Esophagus muscularis mucosa (tissue), 4 donors: ENCODE results near the gene C2CD4D. TPM values are rescaled to one million over a fixed set of nuclear protein-coding genes. Genes with fewer than 3 reads are reported as not detected.
A peak's percentile ranks its signal among the peaks of the same experiment; 100 is the strongest.

Experiments used
- DNase-seq: peaks from one replicate; pipeline ENCODE4 v3.0.0-alpha.2; 2017; ENCODE audit errors: extremely low spot score
- H3K27ac ChIP-seq, 4 donors: fragments of 200-600 bp; sonication (generic); replicated peaks in 1 of 4; 1 replicate in 3 of 4; 2 replicates in 1 of 4; pipeline ENCODE4 v1.5.1; 2016 to 2019; ENCODE audit warnings: mild to moderate bottlenecking in 1 of 4
- H3K27me3 ChIP-seq, 4 donors: fragments of 200-600 bp; sonication (generic); one replicate each; pipeline versions ENCODE4 v1.5.1 to v1.6.0; 2016 to 2019
- H3K36me3 ChIP-seq, 4 donors: fragments of 200-600 bp; sonication (generic); one replicate each; pipeline ENCODE4 v1.5.1; 2016 to 2019
- H3K4me1 ChIP-seq, 4 donors: fragments of 200-600 bp; sonication (generic); one replicate each; pipeline ENCODE4 v1.5.1; 2016 to 2019
- H3K4me3 ChIP-seq, 4 donors: fragments of 200-600 bp; sonication (generic); 1 replicate in 2 of 4; 2 replicates in 2 of 4; pipeline ENCODE4 v1.5.1; 2016 to 2019; ENCODE audit warnings: mild to moderate bottlenecking in 4 of 4, moderate library complexity in 1 of 4
- H3K9me3 ChIP-seq, 4 donors: fragments of 200-600 bp; sonication (generic); 1 replicate in 3 of 4; 2 replicates in 1 of 4; pipeline ENCODE4 v1.5.1; 2016 to 2019
- CTCF ChIP-seq, 3 experiments: fragments of 200-600 bp in 2 of 3; fragments of 450-650 bp in 1 of 3; sonication (generic) in 2 of 3; IDR thresholded peaks; one replicate each; pipeline ENCODE4 v1.5.1; 2017 to 2019; ENCODE audit warnings: antibody characterized with exemption in 3 of 3, mild to moderate bottlenecking in 2 of 3, moderate library complexity in 1 of 3
- EP300 ChIP-seq: sonication (generic); formaldehyde crosslinking; IDR thresholded peaks from one replicate; pipeline ENCODE4 v1.6.1; 2017; ENCODE audit warnings: antibody characterized with exemption
- POLR2A ChIP-seq: fragments of 450-650 bp; IDR thresholded peaks from one replicate; pipeline ENCODE4 v1.6.1; 2017; ENCODE audit warnings: antibody characterized with exemption, moderate library complexity, mild to moderate bottlenecking, low read depth
- POLR2AphosphoS5 ChIP-seq, 2 donors: sonication (generic); formaldehyde crosslinking; IDR thresholded peaks; one replicate each; pipeline ENCODE4 v1.6.1; 2017; ENCODE audit warnings: antibody characterized with exemption in 2 of 2
- WGBS: methylation state at CpG from one replicate; pipeline ENCODE4 v1.1.5; 2018; 5-methylcytosine and 5-hydroxymethylcytosine counted together
- intact Hi-C: fragments of 100-400 bp; cut with DNase I; formaldehyde crosslinking; loops from one replicate; pipeline ENCODE4 v1.15.1; 2023
- total RNA-seq, 4 donors: library from RNA; depleted of rRNA; stranded (reverse); fragments of >200 nt; gene quantifications; one replicate each; pipeline versions ENCODE4 v1.1.0 to v1.2.1, GENCODE V29; 2016

Gene C2CD4D
- total RNA-seq, 4 donors from 2014 or later, result not detected

GRCh38 chr1:151831256-151831591 is 8.4 kb downstream of the C2CD4D start:
- Histone ChIP-seq H3K9me3 (no peaks in the 10 kb centered on the region), H3K36me3 (no peaks in the 10 kb centered on the region), H3K4me1 (peaks cover 13 to 25% (median 21%) of the 10 kb centered on the region in 4 donors), H3K27me3 (peaks cover 0 to 36% (median 3%) of the 10 kb centered on the region in 4 donors), H3K4me3 (peak overlapping the region in 1 of 4 donors; percentile 20), H3K27ac (no peak overlapping the region)
- DNase-seq, result no peak
- WGBS, result 87% methylated on average over 4 of the region's 4 CpGs
- TF ChIP-seq POLR2A (no peak), POLR2AphosphoS5 (IDR thresholded peaks at IDR 0.05) (no peak), CTCF (IDR thresholded peaks at IDR 0.05) (no peak), EP300 (no peak)
- intact Hi-C loops, result loop anchor here (10.0 kb wide), 1 partner anchor 66 kb away; the partner anchor contains the start of gene MRPL9

- WGBS, result 35% methylated on average over 6 of the region's 6 CpGs
- peaks cover 0 to 32% (median 0%) of the 10 kb centered on the region in 4 donors for H3K27me3 ChIP-seq
- TF ChIP-seq POLR2AphosphoS5 (IDR thresholded peaks at IDR 0.05) (no peak), CTCF (IDR thresholded peaks at IDR 0.05) (no peak), POLR2A (no peak), EP300 (no peak)
- DNase-seq, result no peak
- no peaks in the 10 kb centered on the region for H3K36me3 ChIP-seq
- peaks cover 13 to 25% (median 21%) of the 10 kb centered on the region in 4 donors for H3K4me1 ChIP-seq
- H3K4me3 ChIP-seq, result no peak overlapping the region
- no peaks in the 10 kb centered on the region for H3K9me3 ChIP-seq
- intact Hi-C loops, result loop anchor here (10.0 kb wide), 1 partner anchor 65 kb away; the partner anchor contains the start of gene MRPL9
- H3K27ac ChIP-seq, result no peak overlapping the region
Observed at GRCh38 chr1:151830055-151830454, 9.6 kb downstream of the C2CD4D start.

- peaks cover 0 to 27% (median 0%) of the 10 kb centered on the region in 4 donors for H3K27me3 ChIP-seq
- no peak overlapping the region for H3K27ac ChIP-seq
- H3K9me3 ChIP-seq, result no peaks in the 10 kb centered on the region
- no peak for DNase-seq
- TF ChIP-seq POLR2AphosphoS5 (IDR thresholded peaks at IDR 0.05) (no peak), CTCF (IDR thresholded peaks at IDR 0.05) (no peak), POLR2A (no peak), EP300 (no peak)
- H3K36me3 ChIP-seq, result no peaks in the 10 kb centered on the region
- intact Hi-C loops, result loop anchor here (10.0 kb wide), 1 partner anchor 65 kb away; the partner anchor contains the start of gene MRPL9
- H3K4me3 ChIP-seq, result no peak overlapping the region
- peaks cover 13 to 25% (median 21%) of the 10 kb centered on the region in 4 donors for H3K4me1 ChIP-seq
- 50% methylated on average over 4 of the region's 4 CpGs for WGBS
Observed at GRCh38 chr1:151829352-151830046, 10.1 kb downstream of the C2CD4D start.

- 6% methylated on average over 12 of the region's 12 CpGs for WGBS
- Histone ChIP-seq H3K4me3 (no peak overlapping the region), H3K9me3 (no peaks in the 10 kb centered on the region), H3K4me1 (peaks cover 13 to 25% (median 21%) of the 10 kb centered on the region in 4 donors), H3K27ac (no peak overlapping the region), H3K36me3 (no peaks in the 10 kb centered on the region), H3K27me3 (peaks cover 0 to 21% (median 0%) of the 10 kb centered on the region in 4 donors)
- TF ChIP-seq POLR2AphosphoS5 (IDR thresholded peaks at IDR 0.05) (no peak), POLR2A (no peak), CTCF (IDR thresholded peaks at IDR 0.05) (no peak), EP300 (no peak)
- no peak for DNase-seq
- intact Hi-C loops, result no loop called here
Observed at GRCh38 chr1:151828921-151829320, 10.7 kb downstream of the C2CD4D start.
